ENCODE results near the gene SRP72.
"Not testable (repeated sequence)": the region's sequence is repeated elsewhere in the genome, so short reads cannot be mapped to it uniquely, and the experiment has no call there.

SRP72 gene

DNA sequence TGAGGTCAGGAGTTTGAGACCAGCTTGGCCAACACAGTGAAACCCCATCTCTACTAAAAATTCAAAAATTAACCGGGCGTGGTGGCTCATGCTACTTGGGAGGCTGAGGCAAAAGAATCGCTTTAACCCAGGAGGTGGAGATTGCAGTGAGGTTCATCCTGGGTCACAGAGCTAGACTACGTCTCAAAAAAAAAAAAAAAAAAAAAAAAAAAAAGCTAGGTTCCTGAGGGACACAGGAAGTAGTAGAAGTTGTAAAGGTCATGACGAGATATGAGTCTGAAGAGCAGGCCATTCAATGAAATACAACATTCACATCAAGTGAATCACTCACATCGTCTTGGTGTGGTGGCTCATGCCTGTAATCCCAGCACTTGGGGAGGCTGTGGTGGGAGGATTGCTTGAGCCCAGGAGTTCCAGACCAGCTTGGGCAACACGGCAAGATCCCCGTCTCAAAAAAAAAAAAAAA lies 1.1 kb upstream of the SRP72 start:
- not testable (repeated sequence) for DNase-seq

DNA sequence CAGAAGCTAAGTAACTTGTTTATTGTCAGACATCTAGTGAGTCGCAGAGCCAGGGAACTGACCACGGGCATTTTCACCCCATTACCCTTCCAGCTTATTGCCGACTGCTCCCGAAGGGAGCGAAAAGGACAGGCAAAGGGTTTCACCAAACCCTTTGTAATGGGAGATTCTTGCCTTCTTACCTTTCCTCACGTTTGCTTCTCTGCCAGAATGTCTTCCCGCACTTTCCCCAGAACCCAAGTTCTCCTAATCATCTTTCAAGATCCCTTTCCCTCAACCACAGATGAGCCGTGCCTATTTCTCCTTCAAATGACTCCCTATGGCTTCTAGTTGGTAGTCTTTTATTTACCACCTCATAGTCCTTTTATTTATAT lies 520 bp upstream of the SRP72 start:
- DNase-seq: no peak

DNA sequence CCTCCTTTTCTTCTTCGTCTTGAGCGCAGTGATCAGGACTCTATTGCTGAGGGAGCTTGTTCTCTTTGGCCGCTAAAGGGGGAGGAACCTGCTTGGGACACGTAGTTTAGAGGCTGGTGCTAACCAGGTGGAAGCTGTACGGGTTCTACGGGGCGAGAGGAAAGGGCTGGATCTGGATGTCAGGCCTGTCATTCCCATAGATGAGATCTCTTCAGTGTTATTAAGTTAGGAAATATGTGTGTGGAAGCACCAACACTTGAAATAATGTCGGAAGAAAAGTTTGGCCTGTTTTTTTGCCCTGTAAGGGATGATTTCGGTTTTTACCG lies 643 bp downstream of the SRP72 start:
- DNase-seq: no peak

DNA sequence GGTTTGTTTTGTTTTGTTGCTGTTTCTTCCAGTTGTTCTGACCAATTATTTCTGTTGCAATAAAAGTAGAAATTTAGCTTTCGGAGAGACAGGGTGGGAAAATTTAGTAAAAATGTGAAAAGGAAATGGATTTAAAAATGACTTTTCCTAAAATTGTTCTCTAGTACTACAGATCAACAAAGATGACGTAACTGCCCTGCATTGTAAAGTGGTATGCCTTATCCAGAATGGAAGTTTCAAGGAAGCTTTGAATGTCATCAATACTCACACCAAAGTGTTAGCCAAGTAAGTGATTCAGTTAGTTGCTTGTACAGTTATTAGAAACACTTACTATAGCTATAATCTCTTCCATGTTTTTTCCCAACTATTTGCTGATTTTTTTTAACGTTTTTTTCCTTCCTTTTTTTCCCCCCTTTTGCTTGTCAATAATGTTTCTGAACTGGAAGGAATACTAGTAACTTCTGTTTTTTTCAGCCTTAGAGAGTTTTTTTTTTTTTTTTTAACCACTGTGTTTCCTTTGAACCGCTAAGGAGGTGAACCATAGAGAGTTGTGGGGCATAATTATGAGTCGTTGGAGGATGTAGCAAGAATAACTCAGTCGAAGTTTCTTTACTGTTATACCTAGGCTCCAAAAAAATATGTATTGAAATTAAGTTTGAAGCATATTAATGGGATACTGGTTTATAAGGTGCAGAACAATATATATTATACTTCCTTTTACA lies 2.2 kb downstream of the SRP72 start:
- no peak for DNase-seq

DNA sequence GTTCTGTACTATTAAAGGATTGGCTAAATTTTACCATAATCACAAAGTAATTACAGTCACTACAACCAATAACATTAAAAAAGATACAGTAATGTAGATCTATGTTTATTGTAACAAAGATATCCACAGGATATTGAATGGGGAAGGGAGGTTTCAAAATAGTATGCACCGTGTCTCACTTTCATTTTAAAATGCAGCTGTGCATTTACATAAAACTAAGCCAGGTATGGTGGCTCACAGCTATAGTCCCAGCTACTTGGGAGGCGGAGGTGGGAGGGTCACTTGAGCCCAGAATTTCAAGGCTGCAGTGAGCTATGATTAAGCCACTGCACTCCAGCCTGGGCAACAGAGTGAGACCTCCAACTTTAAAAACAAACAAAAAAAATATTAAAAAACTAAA lies 8.5 kb downstream of the SRP72 start:
- no peak for DNase-seq

DNA sequence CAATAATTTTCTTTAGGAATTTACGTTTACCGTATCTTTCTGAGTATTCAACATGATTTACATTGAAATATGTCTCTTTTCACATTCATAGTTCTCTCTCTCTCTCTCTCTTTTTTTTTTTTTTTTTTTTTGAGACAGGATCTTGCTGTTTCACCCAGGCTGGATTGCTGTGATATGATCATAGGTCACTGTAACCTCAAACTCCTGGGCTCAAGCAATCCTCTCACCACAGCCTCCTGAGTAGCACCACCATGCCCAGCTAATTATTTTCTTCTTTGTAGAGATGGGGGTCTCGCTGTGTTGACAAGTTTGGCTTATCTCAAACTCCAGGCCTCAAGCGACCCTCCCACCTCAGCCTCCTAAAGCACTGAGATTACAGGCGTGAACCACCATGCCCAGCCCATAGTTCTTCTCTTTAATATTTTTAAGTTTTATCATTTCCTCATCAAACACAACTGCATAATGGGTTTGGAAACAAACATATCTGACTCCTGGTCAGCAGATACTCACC lies 9.8 kb downstream of the SRP72 start:
- DNase-seq: no peak

DNA sequence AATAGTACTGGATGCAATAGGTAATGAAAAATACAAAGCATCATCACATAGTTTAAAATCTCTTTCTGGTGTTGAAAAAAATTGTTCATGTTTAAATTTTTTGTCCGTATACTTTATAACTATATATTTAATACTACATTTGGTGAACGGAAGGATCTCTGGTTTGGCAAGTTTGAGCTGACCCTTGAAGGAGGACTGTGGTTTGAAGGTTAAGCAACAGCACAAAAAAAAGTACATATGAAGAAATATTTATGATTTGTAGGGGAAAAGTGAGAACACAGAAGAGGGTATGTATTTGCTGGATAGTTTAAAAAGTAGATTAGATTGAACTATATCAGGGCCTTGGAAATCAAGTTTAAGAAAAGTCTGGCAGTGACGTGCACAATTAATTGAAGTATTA lies 13.3 kb downstream of the SRP72 start:
- DNase-seq: no peak

DNA sequence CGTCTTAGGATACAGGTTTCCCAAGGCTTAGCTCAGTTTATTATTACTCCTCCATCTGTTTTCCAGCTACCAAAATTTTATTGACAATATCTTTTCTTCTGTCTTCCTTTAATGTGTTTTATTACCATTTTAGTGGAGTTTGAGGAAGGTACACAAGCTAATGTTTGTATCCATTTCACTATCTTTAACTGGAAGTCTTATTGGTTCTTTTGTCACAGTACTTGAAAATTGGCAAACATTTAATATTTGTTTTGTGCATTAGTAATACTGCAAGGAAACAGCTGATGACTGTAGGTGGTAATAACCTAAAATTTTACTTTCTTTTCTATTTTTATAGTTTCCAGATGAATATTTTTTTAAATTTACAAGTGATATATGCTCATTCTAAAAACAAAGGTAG lies 28.8 kb downstream of the SRP72 start:
- no peak for DNase-seq

DNA sequence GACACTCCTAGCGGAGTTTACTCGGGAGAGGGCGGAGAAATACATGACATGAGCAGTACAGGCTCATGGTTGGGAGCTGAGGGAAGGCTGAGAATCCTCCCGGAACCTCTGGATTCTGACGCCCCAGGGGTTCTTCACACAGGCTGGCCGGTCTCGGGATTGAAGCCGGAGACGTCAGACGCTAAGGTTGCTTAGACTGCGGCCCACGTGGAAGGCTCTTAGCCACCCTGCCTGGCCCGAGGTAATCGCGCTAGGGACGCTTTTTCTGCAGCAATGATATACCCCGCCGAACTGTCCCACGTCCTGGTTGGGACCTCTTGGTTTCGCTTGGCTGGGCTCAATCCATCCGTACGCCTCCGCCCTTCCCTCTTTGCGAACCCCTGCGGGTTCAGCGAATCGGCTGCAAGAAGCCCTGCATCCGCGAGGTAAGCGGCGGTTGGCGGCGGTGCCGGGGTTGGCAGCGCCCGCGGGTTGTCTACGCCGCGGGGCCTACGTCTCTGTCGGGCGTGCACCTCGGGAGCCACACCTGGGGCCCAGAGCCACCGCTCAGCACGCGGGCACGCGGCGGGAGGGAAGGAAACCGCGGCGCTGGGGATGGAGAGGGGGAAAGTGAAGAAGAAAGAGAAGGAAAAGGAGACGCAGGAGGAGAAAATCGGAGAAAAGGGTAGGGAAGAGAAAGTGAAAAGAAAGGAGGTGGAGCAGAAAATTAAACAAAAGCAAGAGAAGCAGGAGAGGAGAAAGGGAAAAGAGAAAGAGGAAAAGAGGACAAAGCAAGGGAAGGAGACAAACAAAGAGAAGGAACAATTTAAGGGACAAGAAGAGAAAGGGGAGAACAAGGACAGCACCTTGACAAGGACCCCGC lies 38.1 kb downstream of the SRP72 start, which contains the start of gene ARL9:
TSS of gene ARL9 (plus strand) at position 523 of the 862 bp plus-strand sequence. CDS start at position 595, 72 bp downstream.
- DNase-seq: no peak

DNA sequence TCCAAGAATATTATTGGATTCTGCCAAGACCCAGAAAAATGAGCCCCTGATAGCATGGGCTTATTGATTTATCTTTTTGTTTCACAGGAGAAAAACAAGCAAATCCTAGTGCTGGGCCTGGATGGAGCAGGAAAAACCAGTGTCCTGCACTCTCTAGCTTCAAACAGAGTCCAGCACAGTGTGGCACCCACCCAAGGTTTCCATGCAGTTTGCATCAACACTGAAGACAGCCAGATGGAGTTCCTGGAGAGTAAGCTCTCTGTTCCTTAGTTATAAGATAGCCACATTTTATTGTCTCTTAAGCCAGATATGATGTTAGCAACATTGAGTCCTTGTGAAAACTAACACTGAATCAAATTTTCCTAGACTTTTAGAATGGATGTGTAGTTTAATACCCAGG lies 43.7 kb downstream of the SRP72 start:
- DNase-seq: no peak

DNA sequence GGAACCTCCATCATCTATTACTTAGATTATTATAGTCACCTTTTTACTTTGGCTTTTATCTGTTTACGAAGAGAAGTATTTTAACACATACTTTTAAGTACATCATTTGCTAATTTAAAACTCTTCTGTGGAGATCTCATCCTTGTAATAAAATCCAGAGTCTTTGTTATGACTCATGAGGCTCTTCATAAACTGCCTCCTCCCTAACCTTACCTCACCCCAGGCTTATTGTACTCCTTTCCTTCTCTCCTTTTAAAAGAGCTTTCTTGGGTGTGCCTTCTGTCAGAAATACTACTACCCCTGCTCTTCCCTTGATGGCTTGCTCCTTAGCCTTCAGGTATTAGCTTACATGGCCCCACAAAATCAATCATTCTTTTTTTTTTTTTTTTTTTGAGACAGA lies 44.7 kb downstream of the SRP72 start:
- DNase-seq: no peak

DNA sequence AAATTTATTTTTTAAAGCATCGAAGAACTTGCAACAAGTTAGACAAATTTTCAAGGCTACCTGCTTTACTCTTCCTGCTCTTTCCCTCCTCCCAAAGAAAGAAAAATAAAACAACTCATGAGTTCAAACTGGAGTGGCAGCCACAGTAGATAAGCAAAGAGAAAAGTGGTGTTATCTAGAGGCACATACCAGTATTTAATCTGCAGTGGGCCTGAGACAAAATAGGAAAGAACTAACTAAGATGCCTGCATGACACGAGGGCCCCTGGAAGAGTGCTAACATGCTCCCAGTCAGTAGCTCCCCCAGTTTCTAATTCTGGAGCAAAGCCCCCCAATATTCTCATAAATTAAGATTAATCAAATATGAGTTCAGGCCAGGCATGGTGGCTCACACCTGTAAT lies 46.1 kb downstream of the SRP72 start:
- DNase-seq: no peak

DNA sequence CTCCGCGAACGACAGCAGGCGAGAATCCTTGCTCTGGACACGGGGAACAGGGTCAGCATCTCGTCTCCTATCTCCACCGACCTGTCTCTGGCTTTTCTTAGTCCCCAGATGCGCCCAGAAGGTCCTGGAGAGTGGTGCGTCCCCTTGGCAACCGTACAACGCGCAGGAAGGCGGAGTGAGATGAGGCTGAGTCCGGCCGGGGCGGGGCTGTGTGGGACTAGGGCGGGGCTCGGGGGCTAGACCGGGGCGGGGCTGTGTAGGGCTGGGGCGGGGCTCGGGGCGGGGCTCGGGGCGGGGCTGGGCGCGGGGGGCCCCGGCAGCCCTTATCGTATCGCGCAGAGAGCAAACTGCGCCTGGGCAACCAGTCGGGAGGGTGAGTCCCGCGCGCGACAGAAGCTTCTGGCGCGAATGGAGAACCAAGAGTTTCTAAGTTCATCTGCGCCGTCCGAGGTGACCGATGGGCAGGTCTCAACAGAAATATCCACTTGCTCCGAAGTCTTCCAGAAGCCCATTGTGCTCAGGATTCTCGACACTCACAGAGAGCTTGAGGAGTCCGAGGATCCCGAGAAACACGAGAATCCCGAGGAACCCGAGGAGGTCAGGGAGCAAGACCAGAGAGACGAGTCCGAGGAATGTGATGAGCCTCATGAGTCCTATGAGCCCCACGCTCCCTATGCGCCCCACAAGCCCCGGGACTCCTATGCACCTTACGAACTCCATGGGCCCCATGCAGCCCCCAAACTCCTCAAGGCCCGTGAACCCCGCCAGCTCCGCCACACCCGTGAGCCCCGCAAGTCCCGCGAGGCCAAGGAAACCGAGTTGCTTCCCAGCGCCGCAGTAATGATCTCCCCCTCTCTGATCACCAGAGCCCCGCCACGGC lies 63.1 kb downstream of the SRP72 start:
- DNase-seq: peak; percentile 26

DNA sequence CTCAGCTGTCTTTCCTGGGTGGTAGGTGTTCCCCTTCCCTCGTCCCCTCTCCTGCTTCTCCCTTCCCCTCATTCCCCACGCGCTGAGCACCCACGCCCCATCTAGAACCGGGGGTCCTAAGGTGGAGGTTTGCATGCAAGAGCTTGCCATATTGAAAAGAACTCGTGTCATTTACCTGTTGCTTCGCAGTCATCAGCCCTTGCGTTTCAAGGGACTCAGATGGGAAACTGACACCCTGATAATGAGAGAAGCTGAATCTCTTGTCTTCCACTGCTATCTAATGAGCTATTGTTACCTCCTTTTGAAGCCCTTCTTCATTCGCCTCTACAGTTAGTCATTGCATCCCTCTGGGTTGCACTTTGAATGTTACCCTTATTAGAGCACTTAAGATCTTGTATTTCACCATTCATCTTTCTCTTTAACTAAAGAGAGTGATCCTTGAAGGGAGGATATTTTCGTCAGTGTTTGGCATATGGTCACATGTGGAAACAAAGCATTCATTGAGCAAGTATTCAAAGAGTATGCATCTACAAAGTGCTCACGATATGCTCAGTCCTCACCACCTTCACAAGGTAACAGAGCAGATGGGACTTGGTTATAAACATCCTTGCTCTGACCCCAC lies 63.8 kb downstream of the SRP72 start:
- no peak for DNase-seq

DNA sequence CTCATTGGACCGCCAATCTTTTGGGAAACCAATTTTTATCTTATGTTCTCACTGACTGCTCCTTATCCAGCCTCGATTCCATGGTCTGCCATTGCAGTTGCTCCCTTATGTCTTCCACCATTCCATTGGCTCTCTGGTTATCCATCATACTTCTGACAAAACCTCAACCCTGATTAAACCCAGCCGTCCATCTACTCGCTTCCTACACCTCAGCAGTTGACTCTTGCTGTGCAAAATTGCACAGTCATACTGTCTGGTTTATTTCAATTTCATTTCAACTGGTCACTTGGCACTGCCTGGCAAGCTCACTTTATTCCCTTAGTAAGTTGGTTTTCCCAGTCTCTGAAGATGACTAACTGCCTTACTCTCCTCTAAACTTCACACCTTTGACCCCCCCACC lies 64.4 kb downstream of the SRP72 start:
- DNase-seq: no peak

DNA sequence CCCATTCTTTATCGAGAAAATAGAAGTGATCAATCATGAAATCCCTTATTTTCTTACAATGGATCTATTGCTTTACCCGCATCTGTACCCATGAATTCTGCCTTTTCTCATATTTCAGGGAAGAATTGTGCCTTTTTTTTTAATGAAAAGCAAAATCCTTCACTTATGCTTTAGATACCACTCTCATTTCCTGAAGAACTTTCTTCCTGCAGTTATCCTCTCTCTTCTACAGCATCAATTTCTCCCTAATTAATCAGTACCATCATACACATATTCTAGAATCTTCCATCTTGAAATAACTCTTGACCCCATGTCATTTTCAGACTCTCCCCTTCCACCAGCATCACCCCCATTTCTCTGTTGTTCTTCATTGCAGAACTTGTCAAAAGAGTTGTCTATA lies 64.8 kb downstream of the SRP72 start:
- DNase-seq: no peak

DNA sequence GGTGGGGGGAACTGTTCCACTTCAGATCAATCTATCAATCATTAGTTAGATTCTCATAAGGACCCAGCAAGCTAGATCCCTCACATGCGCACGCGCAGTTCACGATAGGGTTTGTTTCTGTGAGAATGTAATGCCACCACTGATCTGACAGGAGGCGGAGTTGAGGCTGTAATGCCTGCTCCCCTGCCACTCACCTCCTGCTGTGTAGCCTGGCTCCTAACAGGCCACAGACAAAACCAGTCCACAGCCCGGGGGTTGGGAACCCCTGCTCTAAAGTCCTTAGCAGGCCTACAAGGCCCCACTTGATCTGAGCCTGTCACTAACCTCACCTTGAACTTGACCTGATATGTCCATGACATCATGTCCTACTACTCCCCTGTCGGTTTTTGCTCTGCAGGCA lies 68.5 kb downstream of the SRP72 start:
- DNase-seq: no peak

DNA sequence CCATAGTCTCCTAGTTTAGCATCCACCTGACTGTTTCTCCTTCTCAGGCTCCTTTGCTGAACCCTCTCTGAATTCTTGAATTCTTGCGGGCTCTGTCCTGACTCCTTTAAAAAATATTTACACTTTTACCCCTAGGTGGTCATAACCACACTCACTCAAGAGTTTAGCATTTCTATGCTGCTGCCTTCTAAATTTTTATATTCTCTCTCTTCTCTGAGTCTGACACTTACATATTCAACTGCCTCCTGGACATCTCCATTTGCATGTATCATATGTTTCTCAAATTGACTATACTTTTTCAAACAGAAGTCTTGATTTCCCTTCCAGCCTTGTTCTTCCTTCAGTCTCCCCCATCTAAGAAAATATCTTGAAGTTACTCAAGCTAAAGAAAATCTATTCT lies 69.7 kb downstream of the SRP72 start:
- no peak for DNase-seq

DNA sequence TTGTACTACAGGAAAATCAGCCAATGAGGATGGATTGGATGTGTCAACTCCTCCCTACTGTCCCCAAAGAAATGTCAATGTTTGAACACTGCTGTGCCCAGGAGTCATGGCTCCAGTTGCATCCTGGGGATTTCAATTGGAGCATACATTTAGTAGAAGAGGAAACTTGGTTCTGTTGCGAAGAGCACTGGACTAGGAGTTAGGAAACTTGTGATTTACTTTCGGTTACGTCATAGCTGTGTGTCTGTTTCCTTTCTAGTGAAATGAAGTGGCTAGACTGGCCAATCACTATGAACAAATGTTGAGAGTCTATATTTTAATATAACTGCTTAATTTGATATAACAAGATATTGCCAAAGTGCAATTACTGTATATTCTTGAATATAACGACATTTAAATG lies 73.4 kb downstream of the SRP72 start:
- no peak for DNase-seq

DNA sequence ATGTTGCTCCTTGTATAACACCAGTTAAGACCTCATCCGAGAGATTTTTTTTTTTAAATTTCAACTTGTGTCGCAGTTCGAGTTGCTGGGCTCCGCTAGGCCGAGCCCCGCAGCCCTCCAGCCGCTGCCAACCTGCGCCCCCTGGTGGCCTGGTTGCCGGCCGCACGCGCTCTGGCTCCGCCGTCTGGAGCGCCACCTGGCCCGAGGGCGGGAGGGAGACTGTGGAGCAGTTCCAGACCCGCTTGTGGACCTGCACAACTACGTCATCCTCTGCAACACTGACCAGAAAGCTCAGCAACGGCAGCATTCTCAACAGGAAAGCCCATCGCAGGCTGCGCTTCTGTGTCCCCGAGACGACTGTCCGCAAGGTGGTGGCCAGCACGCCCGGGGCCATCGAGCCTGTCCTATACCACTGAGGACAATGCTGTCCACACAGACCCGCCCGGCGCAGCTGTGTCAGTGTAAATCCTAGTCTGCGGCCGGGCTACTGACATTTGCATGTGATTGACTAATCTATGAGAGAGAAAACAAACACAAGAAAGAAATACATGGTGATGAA lies 77.2 kb downstream of the SRP72 start:
- DNase-seq: no peak

DNA sequence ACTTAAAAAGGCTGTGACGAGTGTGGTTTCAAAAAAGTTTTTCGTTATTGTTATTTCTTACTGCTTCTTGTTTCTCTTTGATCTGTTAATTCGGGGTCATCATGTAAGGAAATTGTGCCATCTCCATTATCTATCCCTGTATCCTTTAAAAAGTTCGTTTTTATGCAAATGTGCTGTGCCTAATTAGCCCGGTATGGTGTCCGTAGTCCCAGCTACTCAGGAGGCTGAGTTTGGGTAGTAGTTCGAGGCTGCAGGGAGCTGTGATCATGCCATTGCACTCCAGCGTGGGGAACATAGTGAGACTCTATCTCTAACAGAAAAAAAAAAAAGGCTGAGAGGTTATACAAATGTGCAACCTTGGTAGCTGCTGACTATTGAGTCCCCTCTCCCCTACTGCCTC lies 83.2 kb downstream of the SRP72 start:
- no peak for DNase-seq

DNA sequence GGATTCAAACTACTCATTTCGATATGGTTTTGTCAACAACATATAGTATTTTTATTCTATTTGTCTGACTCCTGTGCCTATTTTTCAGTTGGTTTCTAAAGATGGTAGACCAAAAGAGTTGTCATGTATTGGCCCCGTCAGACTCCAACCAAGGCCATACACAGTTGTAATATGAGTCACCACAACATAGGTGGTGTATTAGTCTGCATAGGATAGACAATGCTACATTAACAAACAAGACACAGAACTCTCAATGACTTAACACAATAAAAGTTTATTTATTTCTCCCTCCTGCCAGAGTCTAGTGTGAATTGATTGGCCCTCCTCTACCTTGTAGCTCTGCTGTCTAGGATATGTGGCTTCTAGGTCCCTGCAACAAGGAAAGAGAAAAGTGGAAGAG lies 84.1 kb downstream of the SRP72 start:
- no peak for DNase-seq
